BLaER1 treated with 17β-estradiol and CSF1 and Interleukin-3, amounts not matched to agents 10 nM and 100 nM (cell line): ENCODE data around the gene SPRYD3.
"Not testable (repeated sequence)": the region's sequence is repeated elsewhere in the genome, so short reads cannot be mapped to it uniquely, and the experiment has no call there.

Source experiments
- H3K27ac ChIP-seq, 11 experiments: shearing (Covaris generic); formaldehyde crosslinking; 2 replicates each; pipeline ENCODE4 v1.8.1; 2022
- H3K27me3 ChIP-seq, 11 experiments: shearing (Covaris generic); formaldehyde crosslinking; 2 replicates each; pipeline ENCODE4 v1.8.1; 2022
- H3K36me3 ChIP-seq, 11 experiments: shearing (Covaris generic); formaldehyde crosslinking; 2 replicates each; pipeline ENCODE4 v1.8.1; 2022
- H3K4me1 ChIP-seq, 10 experiments: shearing (Covaris generic); formaldehyde crosslinking; 2 replicates each; pipeline ENCODE4 v1.8.1; 2022
- H3K4me2 ChIP-seq, 11 experiments: shearing (Covaris generic); formaldehyde crosslinking; 2 replicates each; pipeline ENCODE4 v1.8.1; 2022
- H3K4me3 ChIP-seq, 10 experiments: shearing (Covaris generic); formaldehyde crosslinking; 2 replicates each; pipeline ENCODE4 v1.8.1; 2022
- H3K9ac ChIP-seq, 11 experiments: shearing (Covaris generic); formaldehyde crosslinking; 2 replicates each; pipeline ENCODE4 v1.8.1; 2022
- H3K9me3 ChIP-seq, 11 experiments: shearing (Covaris generic); formaldehyde crosslinking; replicated peaks in 1 of 11; 2 replicates each; pipeline ENCODE4 v1.8.1; 2022
- H4K20me1 ChIP-seq, 11 experiments: shearing (Covaris generic); formaldehyde crosslinking; 2 replicates each; pipeline ENCODE4 v1.8.1; 2022
- Cebpa-rat ChIP-seq, 11 experiments: shearing (Covaris generic); IDR thresholded peaks; 2 replicates each; pipeline ENCODE4 v1.8.1; 2022

The SPRYD3 gene

DNA sequence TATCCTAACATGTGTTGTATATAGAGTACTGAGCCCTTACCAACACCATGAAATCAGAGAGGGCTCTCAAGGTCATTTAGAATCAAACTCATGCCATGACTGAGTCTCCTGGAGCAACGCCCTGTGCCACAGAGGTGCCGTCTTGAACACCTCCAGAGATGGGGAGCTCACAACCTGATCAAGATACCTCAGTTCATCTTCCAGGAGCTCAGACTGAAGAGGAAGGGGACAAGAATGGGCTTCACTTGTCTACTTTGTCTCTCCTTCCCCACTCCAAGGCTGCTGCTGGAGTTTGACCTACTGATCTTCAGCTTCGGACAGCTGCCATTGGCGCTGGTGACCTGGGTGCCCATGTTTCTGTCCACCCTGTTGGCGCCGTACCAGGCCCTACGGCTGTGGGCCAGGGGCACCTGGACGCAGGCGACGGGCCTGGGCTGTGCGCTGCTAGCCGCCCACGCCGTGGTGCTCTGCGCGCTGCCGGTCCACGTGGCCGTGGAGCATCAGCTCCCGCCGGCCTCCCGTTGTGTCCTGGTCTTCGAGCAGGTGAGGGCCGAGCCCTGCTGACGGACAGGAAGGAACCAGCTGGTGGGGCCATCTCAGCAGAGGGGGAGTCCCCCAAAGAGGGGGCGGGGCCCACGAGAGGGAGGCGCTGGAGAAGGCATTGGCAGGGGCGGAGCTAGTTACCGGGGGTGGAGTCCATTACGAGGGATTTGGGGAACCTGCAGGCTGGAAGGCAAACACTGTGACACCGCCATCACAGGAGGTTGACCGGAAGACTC is 36.1 kb upstream of the SPRYD3 start:
- Histone ChIP-seq H3K9me3 (no peaks in the 10 kb centered on the region), H3K36me3 (no peaks in the 10 kb centered on the region), H3K9ac (no peak overlapping the region), H3K4me3 (no peak overlapping the region), H3K4me1 (no peaks in the 10 kb centered on the region), H3K27me3 (no peaks in the 10 kb centered on the region), H3K27ac (no peak overlapping the region), H4K20me1 (no peaks in the 10 kb centered on the region), H3K4me2 (no peak overlapping the region)
- no peak for TF ChIP-seq Cebpa-rat (IDR thresholded peaks at IDR 0.05)

DNA sequence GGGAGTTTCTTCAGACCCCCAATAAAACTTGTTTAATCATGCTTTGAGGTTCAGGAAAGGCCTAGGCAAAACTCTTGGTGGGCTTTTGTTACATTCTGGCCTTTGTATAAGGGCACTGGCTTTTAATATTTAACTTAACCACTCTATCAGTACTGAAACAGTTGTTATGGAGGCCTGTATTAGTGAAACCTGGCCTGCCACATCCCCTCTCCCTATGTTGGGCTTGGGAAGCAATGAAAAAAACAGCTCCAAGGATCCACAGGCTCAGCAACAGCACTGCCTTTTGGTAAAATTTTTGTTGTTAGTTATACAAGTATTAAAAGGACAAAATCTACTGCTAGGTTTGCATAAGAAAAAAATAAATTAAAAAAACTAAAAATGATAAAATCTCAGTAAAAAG is 34.8 kb upstream of the SPRYD3 start:
- Histone ChIP-seq H3K4me2 (no peak overlapping the region), H3K4me3 (no peak overlapping the region), H3K9me3 (no peaks in the 10 kb centered on the region), H3K27ac (no peak overlapping the region), H3K9ac (no peak overlapping the region), H3K27me3 (no peaks in the 10 kb centered on the region), H3K4me1 (no peaks in the 10 kb centered on the region), H3K36me3 (no peaks in the 10 kb centered on the region), H4K20me1 (no peaks in the 10 kb centered on the region)
- no peak for TF ChIP-seq Cebpa-rat (IDR thresholded peaks at IDR 0.05)

DNA sequence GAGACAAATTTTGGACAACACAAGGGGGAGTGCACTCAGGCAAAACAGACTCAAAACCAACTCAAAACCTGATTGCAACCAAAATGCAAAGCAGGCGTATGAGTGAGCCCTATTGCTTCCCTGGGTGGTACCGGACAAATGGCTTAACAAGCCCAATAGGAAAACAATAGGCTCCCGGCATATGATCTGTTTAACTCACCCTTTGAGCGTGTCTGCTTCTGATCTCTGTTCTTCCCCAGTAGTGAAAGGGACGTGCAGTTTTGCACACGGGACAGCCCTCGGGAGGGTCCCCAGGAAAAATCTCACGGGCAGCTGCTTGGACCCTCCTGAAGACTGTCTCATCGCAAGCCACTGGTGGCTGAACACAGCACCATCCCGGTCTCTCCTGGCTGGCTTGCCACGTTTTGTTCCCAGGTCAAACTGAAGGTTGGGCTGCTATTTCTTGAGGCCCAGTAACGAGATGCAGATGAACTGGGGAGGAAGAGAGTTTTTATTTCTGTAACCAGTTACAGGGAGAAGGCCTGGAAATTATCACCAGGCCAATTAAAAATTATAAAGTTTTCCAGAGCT is 34.0 kb upstream of the SPRYD3 start:
- no peak overlapping the region for H3K9ac ChIP-seq
- H3K4me1 ChIP-seq = no peaks in the 10 kb centered on the region
- TF ChIP-seq Cebpa-rat (IDR thresholded peaks at IDR 0.05) = no peak
- no peaks in the 10 kb centered on the region for H3K9me3 ChIP-seq
- no peak overlapping the region for H3K4me2 ChIP-seq
- no peaks in the 10 kb centered on the region for H3K27me3 ChIP-seq
- H3K4me3 ChIP-seq = no peak overlapping the region
- no peak overlapping the region for H3K27ac ChIP-seq
- no peaks in the 10 kb centered on the region for H3K36me3 ChIP-seq
- no peaks in the 10 kb centered on the region for H4K20me1 ChIP-seq

DNA sequence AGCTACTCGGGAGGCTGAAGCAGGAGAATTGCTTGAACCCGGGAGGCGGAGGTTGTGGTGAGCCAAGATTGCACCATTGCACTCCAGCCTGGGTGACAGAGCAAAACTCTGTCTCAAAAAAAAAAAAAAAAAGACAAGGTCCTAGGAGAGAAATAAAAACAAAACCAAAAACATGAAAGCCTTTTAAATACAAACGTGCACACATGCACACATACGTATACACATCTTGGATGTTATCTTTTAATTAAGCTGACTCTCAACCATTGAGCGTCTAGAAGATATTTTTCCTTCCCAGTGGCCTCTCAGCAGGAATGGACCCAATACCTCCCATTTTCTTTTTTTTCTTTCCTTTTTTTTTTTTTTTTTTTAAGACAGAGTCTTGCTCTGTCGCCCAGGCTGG is 33.2 kb upstream of the SPRYD3 start:
- not testable (repeated sequence) for H3K4me1 ChIP-seq, H3K9ac ChIP-seq, H3K27ac ChIP-seq, H3K9me3 ChIP-seq, H3K4me2 ChIP-seq, H3K4me3 ChIP-seq, H4K20me1 ChIP-seq, H3K36me3 ChIP-seq, H3K27me3 ChIP-seq

DNA sequence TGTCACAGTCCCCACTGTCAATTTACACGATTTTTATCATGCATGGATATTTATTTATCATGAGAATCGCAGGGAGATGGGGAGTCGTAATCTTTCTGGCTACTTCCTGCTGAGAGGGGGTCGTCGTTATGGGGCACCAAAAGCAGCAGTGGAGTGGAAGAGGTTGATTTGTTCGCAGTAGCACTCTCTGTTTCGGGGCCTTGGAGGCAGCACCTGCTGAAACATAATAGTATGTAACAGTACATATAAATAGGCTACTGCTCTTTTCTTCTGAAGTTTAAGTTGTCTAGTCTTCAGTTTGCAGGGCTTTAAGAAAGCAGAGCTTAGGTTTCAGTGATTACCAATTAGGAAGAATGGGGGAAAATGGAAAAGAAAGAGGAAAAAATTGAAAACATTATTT is 27.9 kb upstream of the SPRYD3 start:
- H3K4me3 ChIP-seq = no peak overlapping the region
- H3K9me3 ChIP-seq = no peaks in the 10 kb centered on the region
- H3K27me3 ChIP-seq = no peaks in the 10 kb centered on the region
- H3K4me2 ChIP-seq = no peak overlapping the region
- TF ChIP-seq Cebpa-rat (IDR thresholded peaks at IDR 0.05) = no peak
- no peaks in the 10 kb centered on the region for H4K20me1 ChIP-seq
- no peak overlapping the region for H3K27ac ChIP-seq
- H3K9ac ChIP-seq = no peak overlapping the region
- H3K36me3 ChIP-seq = no peaks in the 10 kb centered on the region
- peaks cover 23 to 29% (median 27%) of the 10 kb centered on the region in 10 experiments for H3K4me1 ChIP-seq

DNA sequence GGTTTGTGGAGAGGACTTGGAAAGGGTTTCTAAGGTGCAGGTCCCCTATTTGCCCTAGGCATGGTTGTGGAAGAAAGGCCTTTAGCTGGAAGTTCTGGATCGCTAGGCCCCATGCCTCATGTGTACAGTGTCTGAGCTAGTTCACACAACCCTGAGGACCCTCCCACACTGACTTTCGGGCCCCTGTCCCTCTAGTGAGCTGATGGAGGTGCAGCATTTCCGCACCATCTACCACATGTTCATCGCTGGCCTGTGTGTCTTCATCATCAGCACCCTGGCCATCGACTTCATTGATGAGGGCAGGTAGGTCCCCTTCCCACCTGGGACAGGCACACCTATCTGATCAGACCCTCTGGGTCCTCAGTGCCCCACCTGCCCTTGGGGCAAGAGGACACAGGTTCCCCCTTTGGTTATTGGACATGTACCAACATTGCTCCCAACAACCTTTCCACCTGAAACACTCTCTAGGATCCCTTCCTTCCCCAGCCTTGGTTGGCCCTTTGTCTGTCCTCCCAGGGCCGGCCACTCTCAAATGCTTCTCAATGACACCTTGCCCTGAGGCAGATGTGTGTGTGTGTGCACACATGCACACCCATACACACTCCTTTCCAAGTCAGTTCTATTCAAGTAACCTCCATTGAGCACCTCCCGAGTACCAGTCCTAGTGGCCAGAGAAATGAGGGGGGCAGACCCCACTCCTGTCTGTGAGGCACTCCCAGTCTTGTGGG is 26.7 kb upstream of the SPRYD3 start:
- peaks cover 24 to 41% (median 29%) of the 10 kb centered on the region in 10 experiments for H3K4me1 ChIP-seq
- H3K4me2 ChIP-seq = no peak overlapping the region
- no peaks in the 10 kb centered on the region for H3K36me3 ChIP-seq
- H4K20me1 ChIP-seq = no peaks in the 10 kb centered on the region
- H3K27ac ChIP-seq = no peak overlapping the region
- H3K4me3 ChIP-seq = no peak overlapping the region
- H3K27me3 ChIP-seq = no peaks in the 10 kb centered on the region
- H3K9me3 ChIP-seq = no peaks in the 10 kb centered on the region
- no peak for TF ChIP-seq Cebpa-rat (IDR thresholded peaks at IDR 0.05)
- H3K9ac ChIP-seq = no peak overlapping the region

DNA sequence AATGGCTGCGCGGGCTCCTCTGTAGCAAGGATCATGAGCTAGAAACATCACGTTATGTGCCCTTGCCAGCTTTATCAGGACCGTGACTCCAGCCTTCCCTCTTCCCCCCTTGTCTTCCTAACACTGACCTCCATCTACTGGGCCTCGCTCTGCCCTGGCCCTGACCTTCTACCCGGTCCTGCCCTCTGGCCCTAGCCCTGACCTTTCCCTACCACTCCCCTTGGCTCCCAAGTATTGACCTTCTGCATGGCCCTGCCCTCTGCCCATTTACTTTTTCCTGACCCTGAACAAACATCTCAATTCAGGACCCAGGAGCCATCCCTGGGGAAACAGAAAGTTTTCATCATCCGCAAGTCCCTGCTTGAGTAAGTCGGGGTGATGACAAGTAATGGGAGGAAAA is 26.1 kb upstream of the SPRYD3 start:
- H3K9ac ChIP-seq = no peak overlapping the region
- no peak for TF ChIP-seq Cebpa-rat (IDR thresholded peaks at IDR 0.05)
- H3K27ac ChIP-seq = no peak overlapping the region
- no peaks in the 10 kb centered on the region for H3K9me3 ChIP-seq
- no peaks in the 10 kb centered on the region for H3K36me3 ChIP-seq
- H3K4me3 ChIP-seq = no peak overlapping the region
- H3K27me3 ChIP-seq = no peaks in the 10 kb centered on the region
- H4K20me1 ChIP-seq = no peaks in the 10 kb centered on the region
- H3K4me2 ChIP-seq = no peak overlapping the region
- peaks cover 24 to 47% (median 29%) of the 10 kb centered on the region in 10 experiments for H3K4me1 ChIP-seq

DNA sequence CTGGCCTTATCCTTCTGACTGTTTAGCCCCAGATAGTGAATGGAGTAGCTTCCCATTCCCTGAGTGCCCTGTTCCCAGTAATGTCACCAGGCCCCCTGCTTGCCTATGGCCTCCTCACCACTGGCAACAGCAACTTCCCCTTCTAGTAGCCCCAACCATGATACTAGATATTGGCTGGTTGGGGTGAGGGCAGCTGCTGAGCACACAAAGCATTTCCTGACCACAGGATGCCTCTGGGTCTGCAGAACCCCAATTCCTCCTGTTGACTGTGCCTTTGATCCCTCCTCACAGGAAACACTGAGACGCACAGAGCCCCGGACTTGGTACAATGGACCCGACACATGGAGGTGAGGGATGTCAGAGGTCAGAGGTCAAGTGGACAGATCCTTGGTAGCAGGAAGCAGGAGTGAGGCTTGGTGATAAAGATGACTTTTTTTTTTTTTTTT is 24.7 kb upstream of the SPRYD3 start:
- Histone ChIP-seq H3K36me3 (no peaks in the 10 kb centered on the region), H3K27me3 (no peaks in the 10 kb centered on the region), H4K20me1 (no peaks in the 10 kb centered on the region; a peak in 1 of 22 replicates), H3K9me3 (no peaks in the 10 kb centered on the region), H3K4me1 (peaks cover 29 to 60% (median 37%) of the 10 kb centered on the region in 10 experiments), H3K4me3 (no peak overlapping the region), H3K27ac (peak overlapping the region in 10 of 11 experiments; percentile 12 to 76 (median 51); a peak in 16 of 22 replicates), H3K4me2 (peak overlapping the region; percentile 39 to 89 (median 72)), H3K9ac (peak overlapping the region in 7 of 11 experiments; percentile 8 to 56 (median 18); a peak in 5 of 22 replicates)
- no peak for TF ChIP-seq Cebpa-rat (IDR thresholded peaks at IDR 0.05)
